Activated CD8-positive, alpha-beta T cell treated with anti-CD3 and anti-CD28 coated beads for 36 hours (primary cell): ENCODE results near the gene SLC25A43. TPM values are rescaled to one million over a fixed set of nuclear protein-coding genes. Genes with fewer than 3 reads are reported as not detected.

Source experiments
- ATAC-seq: fragments of 200-7000 bp; cut with Tn5 transposase; one replicate; pipeline ENCODE4 v1.10.0; 2021; ENCODE audit warnings: mild to moderate bottlenecking, moderate library complexity
- CTCF ChIA-PET: fragments of 350-600 bp; sonication (Branson Sonifier 250); formaldehyde crosslinking; loops from one replicate; lab custom pipeline; 2021; ENCODE audit warnings: antibody characterized with exemption; lab: Charles Lee
- POLR2A ChIA-PET: fragments of 350-600 bp; sonication (Branson Sonifier 250); formaldehyde crosslinking; loops from one replicate; lab custom pipeline; 2021; ENCODE audit warnings: antibody characterized with exemption; lab: Charles Lee
- DNase-seq: peaks from one replicate; pipeline ENCODE4 v3.0.0-alpha.2; 2020
- H3K27ac Mint-ChIP-seq: one replicate; pipeline ENCODE4 v1.8.0; 2021; ENCODE audit warnings: mild to moderate bottlenecking, mixed read lengths
- H3K27me3 Mint-ChIP-seq: one replicate; pipeline ENCODE4 v1.8.0; 2021; ENCODE audit warnings: mixed read lengths
- H3K36me3 Mint-ChIP-seq: one replicate; pipeline ENCODE4 v1.8.0; 2021; ENCODE audit warnings: low read depth, mixed read lengths
- H3K4me1 Mint-ChIP-seq: one replicate; pipeline ENCODE4 v1.8.0; 2021; ENCODE audit warnings: low read depth, mixed read lengths
- H3K4me3 Mint-ChIP-seq: one replicate; pipeline ENCODE4 v1.8.0; 2021; ENCODE audit warnings: mild to moderate bottlenecking, moderate library complexity, mixed read lengths
- H3K9me3 Mint-ChIP-seq: one replicate; pipeline ENCODE4 v1.8.0; 2021; ENCODE audit warnings: mixed read lengths
- CTCF ChIP-seq: fragments of 200-600 bp; IDR thresholded peaks from one replicate; pipeline ENCODE4 v1.8.0; 2022; ENCODE audit warnings: antibody characterized with exemption, mild to moderate bottlenecking
- intact Hi-C: fragments of 100-400 bp; cut with micrococcal nuclease; formaldehyde crosslinking; loops from one replicate; pipeline ENCODE4 v1.10.0; 2022
- total RNA-seq, 2 experiments: library from RNA; stranded (reverse); gene quantifications; one replicate each; pipeline ENCODE4 v1.2.3, GENCODE V29; 2021

SLC25A43 gene
- total RNA-seq, 2 experiments from 2014 or later = 5.3 to 5.6 TPM

DNA sequence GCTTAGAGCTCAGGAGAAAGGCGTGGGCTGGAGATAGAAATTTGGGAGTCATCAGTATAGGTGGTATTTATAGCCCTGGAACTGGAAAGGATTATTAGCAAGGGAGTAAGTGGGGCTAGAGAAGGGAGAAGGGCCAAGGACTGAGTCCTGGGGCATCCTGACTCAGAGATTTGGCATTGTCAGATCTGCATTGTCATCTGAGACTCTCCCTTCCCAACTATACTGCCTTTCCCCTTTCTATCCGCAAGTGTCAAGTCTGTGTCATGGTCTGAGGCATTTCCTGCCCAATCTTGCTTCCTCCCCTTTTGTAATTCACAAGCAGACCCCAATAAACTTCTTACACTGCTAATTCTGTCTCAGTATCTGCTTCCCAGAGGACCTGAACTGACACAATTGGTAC is 24.4 kb upstream of the SLC25A43 start:
- intact Hi-C loops = no loop called here
- no peak for TF ChIP-seq CTCF
- POLR2A ChIA-PET = no interaction called here
- Mint-ChIP-seq H3K4me3 (no peak overlapping the region), H3K4me1 (no peaks in the 10 kb centered on the region), H3K27ac (no peak overlapping the region), H3K27me3 (peaks cover 7% of the 10 kb centered on the region), H3K36me3 (no peaks in the 10 kb centered on the region), H3K9me3 (no peaks in the 10 kb centered on the region)
- CTCF ChIA-PET = no interaction called here
- DNase-seq (no peak), ATAC-seq (no peak)

DNA sequence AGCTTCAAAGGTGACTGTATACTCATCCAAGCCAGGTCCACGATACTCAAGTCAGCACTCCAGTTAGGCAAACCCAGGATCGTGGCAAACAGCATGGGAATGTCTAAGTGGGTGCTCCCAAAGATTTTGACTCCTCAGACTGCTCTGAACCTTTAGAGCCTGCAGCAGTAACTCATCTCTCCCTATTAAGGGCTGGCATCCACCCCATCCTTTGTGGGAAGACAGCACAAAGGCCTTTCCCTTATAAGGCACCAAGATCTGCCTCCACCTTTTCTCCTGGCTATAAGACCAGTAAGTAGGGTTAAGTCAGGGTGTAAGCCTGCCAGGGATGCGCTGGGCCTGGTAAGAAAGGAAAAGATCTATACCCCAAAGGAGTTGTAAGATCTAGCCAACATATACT is 23.6 kb upstream of the SLC25A43 start:
- no peaks in the 10 kb centered on the region for H3K36me3 Mint-ChIP-seq
- no peak overlapping the region for H3K4me3 Mint-ChIP-seq
- CTCF ChIA-PET = no interaction called here
- POLR2A ChIA-PET = no interaction called here
- no peak for DNase-seq
- H3K4me1 Mint-ChIP-seq = no peaks in the 10 kb centered on the region
- intact Hi-C loops = no loop called here
- H3K9me3 Mint-ChIP-seq = no peaks in the 10 kb centered on the region
- H3K27me3 Mint-ChIP-seq = peaks cover 7% of the 10 kb centered on the region
- no peak for ATAC-seq
- TF ChIP-seq CTCF = no peak
- no peak overlapping the region for H3K27ac Mint-ChIP-seq

- intact Hi-C loops = no loop called here
- Mint-ChIP-seq H3K4me1 (no peaks in the 10 kb centered on the region), H3K27ac (no peak overlapping the region), H3K9me3 (no peaks in the 10 kb centered on the region), H3K36me3 (no peaks in the 10 kb centered on the region), H3K27me3 (peaks cover 7% of the 10 kb centered on the region), H3K4me3 (no peak overlapping the region)
- no peak for TF ChIP-seq CTCF
- CTCF ChIA-PET = no interaction called here
- ATAC-seq (no peak), DNase-seq (no peak)
- POLR2A ChIA-PET = no interaction called here
Measured at GRCh38 chrX:119376312-119376711, 22.8 kb upstream of the SLC25A43 start.

DNA sequence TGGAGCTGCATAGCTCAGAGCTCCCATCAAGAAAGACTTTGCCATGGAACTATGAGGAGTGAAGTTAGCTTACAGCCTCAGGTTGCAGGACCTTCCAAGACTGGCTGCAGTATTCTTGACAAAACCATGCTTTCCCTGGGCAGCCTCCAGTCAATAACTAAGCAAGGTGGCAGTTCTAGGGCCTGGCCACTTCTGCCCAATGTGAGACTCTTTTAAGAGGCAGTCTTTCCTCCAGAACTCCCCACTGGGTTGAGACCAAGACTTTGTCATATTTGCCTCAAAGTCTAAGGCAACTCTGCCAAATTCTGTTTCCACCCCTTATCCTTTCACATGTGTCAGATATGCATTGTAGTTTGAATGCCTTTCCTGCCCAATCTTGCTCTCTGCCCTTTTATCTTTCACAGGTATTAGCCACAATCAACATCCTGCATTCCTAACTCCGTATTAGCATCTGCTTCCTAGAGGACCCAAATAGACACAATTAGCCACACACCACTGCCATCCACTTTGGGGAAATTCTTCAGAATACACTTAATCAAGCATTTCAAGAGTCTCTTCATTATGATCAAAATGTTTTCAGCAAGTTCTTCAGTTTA is 17.7 kb upstream of the SLC25A43 start:
- CTCF ChIA-PET = interaction anchor here (0.9 kb wide), 1 partner anchor 54 kb away, joined by 3 read pairs; no protein-coding TSS in a partner anchor
- no peaks in the 10 kb centered on the region for H3K4me1 Mint-ChIP-seq

More for the DNA sequence above, 17.7 kb upstream of the SLC25A43 start:
- POLR2A ChIA-PET = no interaction called here
- TF ChIP-seq CTCF = no peak
- no peak for ATAC-seq
- intact Hi-C loops = no loop called here
- no peaks in the 10 kb centered on the region for H3K36me3 Mint-ChIP-seq
- H3K4me3 Mint-ChIP-seq = no peak overlapping the region
- H3K9me3 Mint-ChIP-seq = no peaks in the 10 kb centered on the region
- H3K27me3 Mint-ChIP-seq = no peaks in the 10 kb centered on the region
- no peak for DNase-seq
- no peak overlapping the region for H3K27ac Mint-ChIP-seq
